Choroid plexus epithelial cell (primary cell): ENCODE measurements around the gene C19orf47.

Experiments
- DNase-seq: peaks from one replicate; pipeline ENCODE4 v3.0.0-alpha.2; 2010; ENCODE audit warnings: low read depth
- H3K4me3 ChIP-seq: 2 replicates; pipeline ENCODE4 v1.5.1; 2011; ENCODE audit warnings: low read depth, mild to moderate bottlenecking, control low read depth, low read length, moderate library complexity
- TF ChIP-seq, protein P1 (sequence below): conservative IDR thresholded peaks from 2 replicates; pipeline ENCODE4 v1.5.1; 2011; ENCODE audit warnings: low read depth, mild to moderate bottlenecking, control low read depth, inconsistent platforms, low read length, moderate library complexity

Gene C19orf47

DNA sequence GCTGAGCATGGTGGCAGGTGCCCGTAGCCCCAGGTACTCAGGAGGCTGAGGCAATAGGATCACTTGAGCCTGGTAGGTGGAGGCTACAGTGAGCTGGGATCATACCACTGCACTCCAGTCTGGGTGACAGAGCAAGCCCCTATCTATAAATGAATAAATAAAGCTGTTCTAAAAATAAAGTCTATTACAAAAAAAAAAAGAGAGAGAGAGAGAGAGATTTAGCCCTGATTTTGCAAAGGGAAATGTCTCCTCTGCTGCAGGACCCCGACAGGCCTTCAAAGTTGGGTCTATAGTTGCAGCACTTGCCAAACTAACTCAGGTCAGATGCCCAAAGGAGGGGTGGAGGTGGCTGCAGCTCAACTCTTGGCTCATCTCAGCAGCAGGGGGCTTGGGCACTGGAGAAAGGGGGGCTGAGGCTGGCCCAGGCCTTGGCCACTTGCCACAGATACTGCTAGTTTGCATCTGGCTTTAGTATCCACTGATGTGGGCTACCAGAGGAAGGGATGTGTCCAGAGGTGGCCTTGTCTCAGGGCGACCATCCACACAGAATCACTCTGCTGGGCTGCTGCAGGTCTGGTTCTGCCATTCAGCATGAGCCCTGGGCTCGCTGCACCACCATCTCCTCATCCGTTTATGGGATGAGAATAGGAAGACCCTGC is 32.3 kb downstream of the C19orf47 start:
- H3K4me3 ChIP-seq = no peak overlapping the region
- TF ChIP-seq, protein P1, sequence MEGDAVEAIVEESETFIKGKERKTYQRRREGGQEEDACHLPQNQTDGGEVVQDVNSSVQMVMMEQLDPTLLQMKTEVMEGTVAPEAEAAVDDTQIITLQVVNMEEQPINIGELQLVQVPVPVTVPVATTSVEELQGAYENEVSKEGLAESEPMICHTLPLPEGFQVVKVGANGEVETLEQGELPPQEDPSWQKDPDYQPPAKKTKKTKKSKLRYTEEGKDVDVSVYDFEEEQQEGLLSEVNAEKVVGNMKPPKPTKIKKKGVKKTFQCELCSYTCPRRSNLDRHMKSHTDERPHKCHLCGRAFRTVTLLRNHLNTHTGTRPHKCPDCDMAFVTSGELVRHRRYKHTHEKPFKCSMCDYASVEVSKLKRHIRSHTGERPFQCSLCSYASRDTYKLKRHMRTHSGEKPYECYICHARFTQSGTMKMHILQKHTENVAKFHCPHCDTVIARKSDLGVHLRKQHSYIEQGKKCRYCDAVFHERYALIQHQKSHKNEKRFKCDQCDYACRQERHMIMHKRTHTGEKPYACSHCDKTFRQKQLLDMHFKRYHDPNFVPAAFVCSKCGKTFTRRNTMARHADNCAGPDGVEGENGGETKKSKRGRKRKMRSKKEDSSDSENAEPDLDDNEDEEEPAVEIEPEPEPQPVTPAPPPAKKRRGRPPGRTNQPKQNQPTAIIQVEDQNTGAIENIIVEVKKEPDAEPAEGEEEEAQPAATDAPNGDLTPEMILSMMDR = no peak

DNA sequence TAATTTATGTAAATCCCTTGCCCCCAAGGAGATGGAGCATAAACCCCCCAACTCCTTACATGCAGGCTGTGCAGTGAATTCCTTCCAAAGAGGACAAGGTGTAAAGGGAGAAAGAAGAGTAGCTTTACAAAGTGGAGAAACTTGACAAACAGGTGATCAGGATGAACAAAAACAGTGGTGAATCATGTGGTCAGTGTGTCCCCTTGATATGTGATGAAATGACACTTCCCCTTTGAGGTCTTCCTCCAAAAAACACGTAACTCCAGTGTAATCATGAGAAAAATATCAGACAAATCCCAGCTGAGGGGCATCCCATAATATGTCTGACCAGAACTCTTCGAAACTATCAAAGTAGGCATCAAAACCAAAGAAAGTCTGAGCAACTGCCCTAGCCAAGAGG is 33.5 kb downstream of the C19orf47 start:
- TF ChIP-seq, protein P1 = no peak
- H3K4me3 ChIP-seq = no peak overlapping the region
- no peak for DNase-seq

More for the DNA sequence above, 32.3 kb downstream of the C19orf47 start:
- DNase-seq = no peak

DNA sequence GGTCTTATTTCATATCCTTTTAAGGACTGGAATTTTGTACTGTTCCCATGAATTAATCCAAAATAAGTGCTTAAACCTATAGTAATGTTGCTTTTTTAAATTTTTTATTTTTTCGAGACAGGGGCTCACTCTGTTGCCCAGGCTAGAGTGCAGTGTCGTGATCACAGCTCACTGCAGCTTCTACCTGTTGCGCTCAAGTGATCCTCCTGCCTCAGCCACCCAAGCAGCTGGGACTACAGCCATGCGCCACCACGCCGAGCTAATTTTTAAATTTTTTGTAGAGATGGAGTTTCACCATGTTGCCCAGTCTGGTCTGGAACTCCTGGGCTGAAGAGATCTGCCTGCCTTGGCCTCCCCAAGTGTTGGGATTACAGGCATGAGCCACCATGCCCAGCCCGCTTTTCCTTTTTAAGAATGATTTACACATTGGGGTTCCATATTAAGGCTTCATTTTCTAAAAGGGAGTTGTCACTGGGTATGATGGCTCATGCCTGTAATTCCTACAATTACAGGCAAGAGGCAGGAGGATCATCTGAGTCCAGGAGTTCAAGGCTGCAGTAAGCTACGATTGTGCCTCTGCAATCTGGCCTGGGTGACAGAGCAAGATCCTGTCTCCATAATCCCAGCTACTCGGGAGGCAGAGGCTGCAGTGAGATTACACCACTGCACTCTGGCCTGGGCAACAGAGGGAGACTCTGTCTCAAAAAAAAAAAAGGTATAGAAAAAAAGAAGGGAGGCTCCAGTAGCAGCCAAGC is 34.8 kb downstream of the C19orf47 start:
- H3K4me3 ChIP-seq = no peak overlapping the region
- TF ChIP-seq, protein P1 = no peak
- DNase-seq = no peak

DNA sequence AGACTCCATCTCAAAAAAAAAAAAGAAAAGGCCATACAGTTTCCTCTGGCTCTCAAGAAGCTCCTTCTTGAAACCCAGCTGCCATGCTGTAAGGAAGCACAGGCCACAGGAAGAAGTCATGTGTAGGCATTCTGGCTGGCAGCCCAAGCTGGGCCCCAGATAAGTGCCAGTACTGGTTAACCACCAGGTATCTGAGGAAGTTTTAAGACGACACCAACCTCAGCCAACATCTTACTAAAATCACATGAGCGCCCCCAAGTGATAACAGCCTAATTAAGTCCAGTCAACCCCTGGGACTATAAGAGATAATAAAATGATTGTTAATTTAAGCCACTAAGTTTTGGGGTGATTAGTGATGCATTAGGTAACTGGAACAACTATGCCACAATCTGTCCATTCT is 35.7 kb downstream of the C19orf47 start:
- H3K4me3 ChIP-seq = no peak overlapping the region
- no peak for DNase-seq
- TF ChIP-seq, protein P1 = no peak

DNA sequence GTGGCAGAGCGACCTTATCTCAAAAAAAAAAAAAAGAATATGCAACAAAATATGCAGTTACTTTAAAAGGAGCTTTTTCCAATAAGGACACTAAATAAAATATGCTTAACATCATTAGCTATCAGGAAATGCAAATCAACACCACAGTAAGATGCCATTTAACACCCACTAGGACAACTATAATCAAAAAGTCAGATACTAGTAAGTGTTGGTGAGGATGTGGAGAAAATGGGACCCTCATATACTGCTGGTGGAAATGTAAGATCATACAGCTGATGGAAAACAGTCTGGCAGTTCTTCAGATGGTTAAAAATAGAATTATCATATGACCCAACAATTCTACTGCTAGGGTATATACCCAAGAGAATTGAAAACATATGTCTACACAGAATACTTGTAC is 38.5 kb downstream of the C19orf47 start:
- H3K4me3 ChIP-seq = no peak overlapping the region
- TF ChIP-seq, protein P1 = no peak
- DNase-seq = no peak

DNA sequence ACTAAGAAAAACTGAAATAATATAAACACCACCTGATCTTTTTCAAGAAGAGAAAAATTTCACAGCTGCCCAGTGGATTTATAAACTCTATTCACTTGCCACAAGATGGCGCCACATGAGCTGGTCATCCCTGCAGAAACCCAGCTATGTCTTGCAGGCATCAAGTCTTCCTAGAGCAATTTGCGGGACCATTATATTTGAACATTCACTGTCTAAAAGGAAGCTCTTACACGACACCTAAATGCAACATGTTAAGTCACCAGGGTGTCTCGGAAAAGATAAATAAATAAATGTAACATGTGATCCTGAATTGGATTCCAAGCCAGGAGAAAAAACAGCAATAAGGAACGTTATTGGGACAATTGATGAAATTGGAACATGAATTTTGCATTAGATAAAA is 42.8 kb downstream of the C19orf47 start:
- no peak overlapping the region for H3K4me3 ChIP-seq
- peak; percentile 97 for DNase-seq
- TF ChIP-seq, protein P1 = peak; percentile 86

DNA sequence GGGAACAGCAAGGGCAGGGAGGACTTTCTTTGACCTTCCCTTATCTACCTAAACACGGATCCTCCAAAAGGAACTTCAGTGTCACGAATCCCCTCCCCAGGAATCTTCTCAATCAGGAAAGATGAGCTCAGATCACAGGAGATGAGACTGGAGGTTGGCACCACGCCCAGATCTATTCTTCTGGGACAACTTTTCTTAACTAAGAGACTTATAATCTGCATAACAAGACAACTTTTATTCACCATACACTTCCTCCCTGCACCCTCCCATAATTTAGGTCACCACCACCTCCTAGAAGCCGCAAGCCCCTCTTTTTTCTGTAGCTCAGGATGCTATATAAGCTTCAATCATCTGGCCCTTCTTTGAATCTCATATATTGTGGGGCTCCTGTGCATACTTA is 43.9 kb downstream of the C19orf47 start:
- H3K4me3 ChIP-seq = no peak overlapping the region
- TF ChIP-seq, protein P1 = no peak
- DNase-seq = no peak
